AG04449 (cell line): Measurements from ENCODE around the gene KCNIP1.

ENCODE experiments used
- CTCF ChIA-PET: fragments of 350-600 bp; formaldehyde crosslinking; extraction: SDS; loops from one replicate; lab custom pipeline; 2021; ENCODE audit warnings: antibody characterized with exemption; lab: Yijun Ruan, JAX
- POLR2A ChIA-PET: fragments of 400-600, 350-600 bp; formaldehyde crosslinking; extraction: SDS; loops from one replicate; lab custom pipeline; 2020; ENCODE audit warnings: antibody characterized with exemption, inconsistent platforms; lab: Yijun Ruan, JAX
- DNase-seq: peaks from one replicate; pipeline ENCODE4 v3.0.0-alpha.2; 2010; ENCODE audit warnings: low read depth, low spot score
- H3K4me3 ChIP-seq: 2 replicates; pipeline ENCODE4 v1.5.1; 2011; ENCODE audit warnings: low read depth, mild to moderate bottlenecking, control low read depth, low read length
- TF ChIP-seq, protein P1 (sequence below): IDR thresholded peaks from one replicate; pipeline ENCODE4 v1.5.1; 2011; ENCODE audit warnings: mild to moderate bottlenecking, moderate library complexity, low read length, control low read depth, inconsistent platforms; ENCODE audit not compliant: insufficient read depth; ENCODE audit errors: missing control alignments

KCNIP1 gene

DNA sequence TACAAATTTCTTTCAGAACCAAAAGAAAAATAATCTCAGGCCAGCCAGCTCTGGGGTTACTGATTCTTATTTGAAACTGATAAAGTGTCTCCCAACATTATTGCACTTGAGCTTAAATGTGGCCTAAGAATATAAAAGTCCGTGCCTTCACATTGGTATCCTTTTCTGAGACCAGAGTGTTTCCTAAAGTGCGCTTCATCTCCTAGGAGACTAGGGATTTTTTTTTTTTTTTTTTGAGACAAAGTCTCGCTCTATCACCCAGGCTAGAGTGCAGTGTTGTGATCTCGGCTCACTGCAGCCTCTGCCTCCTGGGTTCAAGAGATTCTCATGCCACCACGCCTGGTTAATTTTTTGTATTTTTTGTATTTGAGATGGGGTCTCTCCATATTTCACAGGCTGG lies 23.6 kb upstream of the KCNIP1 start:
- no peak for DNase-seq
- no peak overlapping the region for H3K4me3 ChIP-seq
- TF ChIP-seq, protein P1, sequence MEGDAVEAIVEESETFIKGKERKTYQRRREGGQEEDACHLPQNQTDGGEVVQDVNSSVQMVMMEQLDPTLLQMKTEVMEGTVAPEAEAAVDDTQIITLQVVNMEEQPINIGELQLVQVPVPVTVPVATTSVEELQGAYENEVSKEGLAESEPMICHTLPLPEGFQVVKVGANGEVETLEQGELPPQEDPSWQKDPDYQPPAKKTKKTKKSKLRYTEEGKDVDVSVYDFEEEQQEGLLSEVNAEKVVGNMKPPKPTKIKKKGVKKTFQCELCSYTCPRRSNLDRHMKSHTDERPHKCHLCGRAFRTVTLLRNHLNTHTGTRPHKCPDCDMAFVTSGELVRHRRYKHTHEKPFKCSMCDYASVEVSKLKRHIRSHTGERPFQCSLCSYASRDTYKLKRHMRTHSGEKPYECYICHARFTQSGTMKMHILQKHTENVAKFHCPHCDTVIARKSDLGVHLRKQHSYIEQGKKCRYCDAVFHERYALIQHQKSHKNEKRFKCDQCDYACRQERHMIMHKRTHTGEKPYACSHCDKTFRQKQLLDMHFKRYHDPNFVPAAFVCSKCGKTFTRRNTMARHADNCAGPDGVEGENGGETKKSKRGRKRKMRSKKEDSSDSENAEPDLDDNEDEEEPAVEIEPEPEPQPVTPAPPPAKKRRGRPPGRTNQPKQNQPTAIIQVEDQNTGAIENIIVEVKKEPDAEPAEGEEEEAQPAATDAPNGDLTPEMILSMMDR: no peak
- ChIA-PET POLR2A (no interaction called here), CTCF (interaction anchor here (0.7 to 2.1 kb wide), 2 partner anchors 9 to 45 kb away, joined by 3 to 8 read pairs; no protein-coding TSS in a partner anchor)

DNA sequence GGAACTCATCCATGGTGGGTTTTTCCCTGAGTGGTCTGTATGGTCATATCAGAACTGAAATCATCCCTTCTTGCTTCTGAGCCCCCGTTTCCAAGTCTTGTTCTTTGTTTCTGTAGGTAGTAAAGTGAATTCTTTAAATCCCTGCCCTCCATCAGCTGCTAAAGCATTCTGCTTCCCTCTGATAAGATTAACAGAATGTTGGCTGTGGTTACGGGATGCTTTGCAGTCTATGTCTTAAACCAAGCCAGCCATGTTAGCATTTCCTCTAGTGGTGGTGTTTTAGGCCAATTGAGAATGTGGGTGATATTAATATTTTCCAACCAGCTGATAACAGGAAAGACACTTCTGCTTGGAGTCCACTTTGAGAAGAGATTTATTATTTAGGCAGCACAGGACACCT lies 22.0 kb upstream of the KCNIP1 start:
- TF ChIP-seq, protein P1: no peak
- ChIA-PET CTCF (interaction anchor here (1.3 to 1.7 kb wide), 2 partner anchors 12 to 46 kb away, joined by 3 to 4 read pairs; no protein-coding TSS in a partner anchor), POLR2A (no interaction called here)
- no peak for DNase-seq
- no peak overlapping the region for H3K4me3 ChIP-seq

DNA sequence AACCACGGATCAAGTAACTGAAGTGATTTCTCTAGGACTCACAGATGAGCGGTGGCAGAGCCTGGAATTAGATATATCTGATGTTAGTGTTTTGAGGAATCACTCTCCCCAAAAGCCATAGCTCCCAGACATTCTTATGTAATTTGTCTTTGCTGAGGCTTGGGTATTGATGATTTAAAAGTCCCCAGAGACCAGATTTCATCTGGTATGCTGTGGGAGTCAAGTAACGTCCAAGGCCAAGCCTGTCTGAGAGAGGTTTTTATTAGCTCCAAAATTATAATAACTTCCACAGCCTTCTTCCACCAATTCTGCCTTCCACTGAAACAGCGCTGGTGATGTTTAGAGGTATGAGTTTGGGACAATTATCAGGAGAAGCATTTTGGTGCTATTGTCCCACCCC lies 21.3 kb upstream of the KCNIP1 start:
- CTCF ChIA-PET: interaction anchor here (1.7 kb wide), 1 partner anchor 47 kb away, joined by 4 read pairs; no protein-coding TSS in a partner anchor
- TF ChIP-seq, protein P1: no peak
- no peak for DNase-seq
- POLR2A ChIA-PET: no interaction called here
- no peak overlapping the region for H3K4me3 ChIP-seq

DNA sequence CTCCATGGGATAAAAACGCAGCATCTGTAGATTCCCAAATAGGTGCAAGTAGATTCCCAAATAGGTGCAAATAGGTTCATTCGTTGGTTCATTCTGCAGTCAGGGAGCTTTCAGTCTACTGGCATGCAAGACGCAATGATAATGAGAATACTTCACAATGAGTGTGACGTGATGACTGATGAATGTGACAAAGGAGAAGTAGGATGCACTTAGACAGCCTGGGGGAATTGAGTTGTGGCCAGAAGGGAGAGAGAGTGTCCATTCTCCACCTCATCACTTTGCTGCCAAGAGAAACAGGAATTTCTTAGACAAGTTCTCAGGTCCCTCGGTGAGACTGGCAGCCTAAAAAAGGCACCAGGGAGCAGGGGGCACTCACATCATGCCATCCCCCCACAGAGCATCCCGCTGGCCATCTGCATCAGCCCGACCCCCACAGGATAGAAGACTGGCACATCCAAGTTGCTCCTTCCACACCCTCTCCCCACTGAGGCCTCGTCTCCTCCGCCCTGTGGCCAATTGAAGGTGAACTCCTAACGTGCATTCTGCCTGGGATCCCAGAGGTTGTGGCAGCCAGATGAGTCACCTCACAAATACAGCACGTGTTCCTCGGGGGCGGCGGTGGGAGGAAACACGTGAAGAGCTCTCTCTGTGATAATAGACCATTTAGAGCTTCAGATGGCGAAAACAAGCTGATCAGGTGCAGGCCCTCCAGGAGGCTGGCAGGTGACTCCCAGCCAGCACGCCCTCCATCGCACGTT lies 19.9 kb upstream of the KCNIP1 start:
- no peak overlapping the region for H3K4me3 ChIP-seq
- POLR2A ChIA-PET: no interaction called here
- CTCF ChIA-PET: no interaction called here
- DNase-seq: no peak
- TF ChIP-seq, protein P1: no peak

DNA sequence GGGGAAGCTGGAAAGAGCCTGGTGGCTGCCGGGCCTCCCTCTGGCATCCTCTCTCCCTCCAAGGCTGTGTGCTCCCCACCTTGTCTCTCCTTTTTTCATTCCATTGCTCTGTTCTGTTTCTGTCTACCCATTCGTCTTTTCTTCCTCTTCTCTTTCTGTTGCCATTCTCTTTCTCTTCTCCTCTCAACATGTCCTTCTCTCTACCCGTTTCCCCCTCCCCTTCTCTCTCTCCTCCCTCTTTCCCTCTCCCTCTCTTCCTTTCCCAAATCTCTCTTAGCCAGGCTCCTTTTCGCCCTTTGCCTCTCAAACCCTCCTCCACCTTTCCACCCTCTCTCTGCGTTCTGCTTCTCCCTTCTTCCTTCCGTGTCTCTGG lies 19.4 kb upstream of the KCNIP1 start:
- H3K4me3 ChIP-seq: no peak overlapping the region
- TF ChIP-seq, protein P1: no peak
- POLR2A ChIA-PET: interaction anchor here (0.7 kb wide), 1 partner anchor 113 kb away, joined by 3 read pairs; no protein-coding TSS in a partner anchor
- CTCF ChIA-PET: no interaction called here
- no peak for DNase-seq

DNA sequence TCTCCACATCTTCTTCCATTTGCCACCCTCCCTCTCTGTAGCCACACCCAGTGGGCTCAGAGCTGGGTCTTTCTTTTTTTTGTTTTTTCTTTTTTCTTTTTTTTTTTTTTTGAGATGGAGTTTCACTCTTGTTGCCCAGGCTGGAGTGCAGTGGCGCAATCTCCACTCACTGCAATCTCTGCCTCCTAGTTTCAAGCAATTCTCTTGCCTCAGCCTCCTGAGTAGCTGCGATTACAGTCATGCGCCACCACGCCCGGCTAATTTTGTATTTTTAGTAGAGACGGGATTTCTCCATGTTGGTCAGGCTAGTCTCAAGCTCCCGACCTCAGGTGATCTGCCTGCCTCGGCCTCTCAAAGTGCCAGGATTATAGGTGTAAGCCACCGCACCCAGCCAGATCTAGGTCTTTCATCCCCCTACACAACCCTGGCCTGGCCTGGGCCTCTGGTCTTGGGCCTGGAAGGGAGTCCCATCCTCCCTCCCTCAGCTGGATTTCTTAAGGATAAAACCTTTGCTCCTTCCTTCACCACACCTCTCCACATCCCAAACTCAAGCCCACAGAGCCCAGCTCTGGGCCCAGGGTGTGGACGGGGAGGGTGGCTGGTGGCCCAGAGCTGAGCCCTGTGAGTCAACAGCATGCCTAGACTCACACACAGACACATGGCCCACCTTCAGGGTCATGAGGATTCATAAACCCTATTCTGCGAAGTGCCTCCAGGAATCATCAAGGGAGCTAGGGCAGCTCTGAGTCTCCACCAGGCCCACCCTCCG lies 18.8 kb upstream of the KCNIP1 start:
- ChIA-PET POLR2A (interaction anchor here (0.7 kb wide), 1 partner anchor 112 kb away, joined by 3 read pairs; no protein-coding TSS in a partner anchor), CTCF (interaction anchor here (1.6 kb wide), 1 partner anchor 414 kb away, joined by 3 read pairs; no protein-coding TSS in a partner anchor)
- H3K4me3 ChIP-seq: no peak overlapping the region
- TF ChIP-seq, protein P1: no peak
- DNase-seq: no peak
